Thoracic aorta (tissue), 2 donors: ENCODE data around the gene TBC1D10B. TPM values are rescaled to one million over a fixed set of nuclear protein-coding genes. Genes with fewer than 3 reads are reported as not detected.
"Not testable (repeated sequence)": the region's sequence is repeated elsewhere in the genome, so short reads cannot be mapped to it uniquely, and the experiment has no call there.

Experiments used
- ATAC-seq: fragments of 150-250 bp; one replicate; pipeline ENCODE4 v1.8.0; 2017; ENCODE audit warnings: low read depth; ENCODE audit not compliant: insufficient number of reproducible peaks, low FRiP score
- DNase-seq: peaks from one replicate; pipeline ENCODE4 v3.0.0-alpha.2; 2020; ENCODE audit warnings: low spot score
- H3K27ac ChIP-seq, 2 donors: fragments of 200-600 bp; sonication (generic); 1 replicate in 1 of 2; 2 replicates in 1 of 2; pipeline ENCODE4 v1.5.1; 2016; ENCODE audit warnings: mild to moderate bottlenecking in 2 of 2, moderate library complexity in 2 of 2
- H3K27me3 ChIP-seq: fragments of 200-600 bp; sonication (generic); replicated peaks from 2 replicates; pipeline ENCODE4 v1.6.0; 2016; ENCODE audit warnings: mild to moderate bottlenecking; ENCODE audit not compliant: insufficient read depth
- H3K36me3 ChIP-seq: fragments of 200-600 bp; sonication (generic); one replicate; pipeline ENCODE4 v1.5.1; 2016
- H3K4me1 ChIP-seq, 2 donors: fragments of 200-600 bp; sonication (generic); 1 replicate in 1 of 2; 2 replicates in 1 of 2; pipeline versions ENCODE4 v1.5.1 to v1.6.0; 2016; ENCODE audit warnings: low read depth in 2 of 2, mild to moderate bottlenecking in 1 of 2; ENCODE audit not compliant: control insufficient read depth in 1 of 2
- H3K4me3 ChIP-seq: fragments of 200-600 bp; sonication (generic); 2 replicates; pipeline ENCODE4 v1.5.1; 2016; ENCODE audit warnings: mild to moderate bottlenecking
- H3K9me3 ChIP-seq: fragments of 200-600 bp; sonication (generic); 2 replicates; pipeline ENCODE4 v1.5.1; 2016
- total RNA-seq, 2 donors: library from RNA; depleted of rRNA; stranded (reverse); fragments of >200 nt; gene quantifications; one replicate each; pipeline versions ENCODE4 v1.1.0 to v1.2.3, GENCODE V29; 2016

Gene TBC1D10B
- total RNA-seq, 2 donors from 2014 or later: 34.5 TPM

- H3K4me3 ChIP-seq, H3K27me3 ChIP-seq, H3K4me1 ChIP-seq, ATAC-seq, DNase-seq, H3K27ac ChIP-seq, H3K36me3 ChIP-seq, H3K9me3 ChIP-seq: not testable (repeated sequence)
Observed at GRCh38 chr16:30318647-30319046, 51.6 kb downstream of the TBC1D10B start.

GRCh38 chr16:30310937-30311336 lies 59.4 kb downstream of the TBC1D10B start:
- DNase-seq, H3K4me1 ChIP-seq, H3K36me3 ChIP-seq, H3K9me3 ChIP-seq, H3K4me3 ChIP-seq, H3K27me3 ChIP-seq, ATAC-seq, H3K27ac ChIP-seq: not testable (repeated sequence)

GRCh38 chr16:30309255-30309654 lies 61.0 kb downstream of the TBC1D10B start:
- not testable (repeated sequence) for ATAC-seq, H3K36me3 ChIP-seq, H3K27ac ChIP-seq, H3K4me3 ChIP-seq, DNase-seq, H3K27me3 ChIP-seq, H3K9me3 ChIP-seq, H3K4me1 ChIP-seq

Other genes with a start within 250 kb of the TBC1D10B start
- gene MAPK3, start 247.3 kb downstream of the TBC1D10B start, total RNA-seq: 100 to 1,000 TPM in 1 of 2 donors, 10 to 100 TPM in 1; 41.3 to 108 TPM
- 10 to 100 TPM; 78.1 to 87.8 TPM for gene CORO1A, start 186.9 kb downstream of the TBC1D10B start, total RNA-seq
- 100 to 1,000 TPM in 1 of 2 donors, 10 to 100 TPM in 1; 83.4 to 224 TPM for gene BOLA2B, start 176.8 kb downstream of the TBC1D10B start, total RNA-seq
- gene SLX1A, start 176.6 kb downstream of the TBC1D10B start, total RNA-seq: 10 to 100 TPM; 20.1 to 43.6 TPM
- 10 to 100 TPM; 11.1 to 15.6 TPM for gene SULT1A3, start 171.2 kb downstream of the TBC1D10B start, total RNA-seq
- 10 to 100 TPM in 1 of 2 donors, 1 to 10 TPM in 1; 6.5 to 14.0 TPM for gene NPIPB13, start 122.0 kb downstream of the TBC1D10B start, total RNA-seq
- 10 to 100 TPM; 31.4 to 52.0 TPM for gene CD2BP2, start 15.2 kb downstream of the TBC1D10B start, total RNA-seq
- gene MYL11, start 4.3 kb upstream of the TBC1D10B start, total RNA-seq: under 1 TPM in 1 of 2 donors, not detected in 1; 0.81 TPM
- 1 to 10 TPM; 3.0 to 4.2 TPM for gene SEPTIN1, start 12.1 kb upstream of the TBC1D10B start, total RNA-seq
- 10 to 100 TPM; 10.9 to 11.1 TPM for gene ZNF48, start 24.9 kb upstream of the TBC1D10B start, total RNA-seq
- 10 to 100 TPM; 21.8 to 25.7 TPM for gene ZNF771, start 37.1 kb upstream of the TBC1D10B start, total RNA-seq
- 10 to 100 TPM; 16.7 to 24.0 TPM for gene DCTPP1, start 59.5 kb upstream of the TBC1D10B start, total RNA-seq
- 10 to 100 TPM; 18.1 to 30.3 TPM for gene SEPHS2, start 75.4 kb upstream of the TBC1D10B start, total RNA-seq
- gene ITGAL, start 102.2 kb upstream of the TBC1D10B start, total RNA-seq: 1 to 10 TPM; 3.2 to 5.4 TPM
- gene ZNF768, start 156.1 kb upstream of the TBC1D10B start, total RNA-seq: 10 to 100 TPM; 25.0 to 36.3 TPM
- 10 to 100 TPM; 16.8 to 18.3 TPM for gene ZNF747, start 164.4 kb upstream of the TBC1D10B start, total RNA-seq
- gene ZNF764, start 187.9 kb upstream of the TBC1D10B start, total RNA-seq: 1 to 10 TPM; 8.5 to 9.6 TPM
- gene ZNF688, start 201.2 kb upstream of the TBC1D10B start, total RNA-seq: 10 to 100 TPM in 1 of 2 donors, 1 to 10 TPM in 1; 9.2 to 24.2 TPM
- gene ZNF785, start 215.2 kb upstream of the TBC1D10B start, total RNA-seq: 10 to 100 TPM; 10.9 to 15.6 TPM
- 10 to 100 TPM in 1 of 2 donors, 1 to 10 TPM in 1; 7.4 to 17.0 TPM for gene ZNF689, start 239.9 kb upstream of the TBC1D10B start, total RNA-seq